SK-N-SH (cell line): Measurements from ENCODE around the gene CD83. TPM values are rescaled to one million over a fixed set of nuclear protein-coding genes. Genes with fewer than 3 reads are reported as not detected.

ENCODE experiments used
- CTCF ChIA-PET: fragments of 300-600, 350-600 bp; formaldehyde crosslinking; extraction: SDS; loops from one replicate; lab custom pipeline; 2021; lab: Yijun Ruan, JAX
- POLR2A ChIA-PET: fragments of 350-600 bp; sonication (Branson Sonifier 250); formaldehyde crosslinking; extraction: SDS; loops from one replicate; lab custom pipeline; 2020; ENCODE audit warnings: antibody characterized with exemption, inconsistent platforms; lab: Yijun Ruan, JAX
- DNase-seq: peaks from one replicate; pipeline ENCODE4 v3.0.0; 2012
- H2AFZ ChIP-seq: fragments of 200-600 bp; sonication (generic); 2 replicates; pipeline ENCODE4 v1.8.1; 2016; ENCODE audit warnings: antibody characterized with exemption, mild to moderate bottlenecking, low read depth
- H3F3A ChIP-seq: fragments of 200-600 bp; sonication (generic); replicated peaks from 2 replicates; pipeline ENCODE3; 2016; ENCODE audit warnings: antibody characterized with exemption, mild to moderate bottlenecking; ENCODE audit not compliant: insufficient read depth
- H3K27ac ChIP-seq, 2 experiments: fragments of 200-500 bp in 1 of 2; fragments of 200-600 bp in 1 of 2; sonication (Bioruptor generic) in 1 of 2; sonication (generic), shearing (Covaris generic) in 1 of 2; 2 replicates each; pipeline versions ENCODE4 v1.5.1 to v1.6.1; 2014 to 2016; ENCODE audit warnings: low read depth in 2 of 2, inconsistent platforms in 1 of 2, low read length in 1 of 2, mild to moderate bottlenecking in 1 of 2, mixed read lengths in 1 of 2
- H3K27me3 ChIP-seq: fragments of 200-600 bp; sonication (generic), shearing (Covaris generic); 2 replicates; pipeline ENCODE4 v1.6.1; 2016; ENCODE audit warnings: mixed run types; ENCODE audit not compliant: insufficient read depth
- H3K36me3 ChIP-seq, 2 experiments: fragments of 200-500 bp in 1 of 2; fragments of 200-600 bp in 1 of 2; sonication (Bioruptor generic) in 1 of 2; sonication (generic) in 1 of 2; replicated peaks in 1 of 2; 2 replicates each; pipeline versions ENCODE3 to v1.5.1; 2014 to 2016; ENCODE audit warnings: low read length in 1 of 2, mild to moderate bottlenecking in 1 of 2; ENCODE audit not compliant: insufficient read depth in 2 of 2, control insufficient read depth in 1 of 2
- H3K4me1 ChIP-seq, 2 experiments: fragments of 200-500 bp in 1 of 2; fragments of 200-600 bp in 1 of 2; sonication (Bioruptor generic) in 1 of 2; sonication (generic), shearing (Covaris generic) in 1 of 2; 2 replicates each; pipeline versions ENCODE4 v1.5.1 to v1.6.1; 2014 to 2016; ENCODE audit warnings: low read depth in 1 of 2, low read length in 1 of 2, mixed run types in 1 of 2; ENCODE audit not compliant: insufficient read depth in 2 of 2, control insufficient read depth in 1 of 2
- H3K4me2 ChIP-seq: fragments of 200-600 bp; sonication (generic), shearing (Covaris generic); 2 replicates; pipeline ENCODE4 v1.6.1; 2017; ENCODE audit warnings: mixed run types
- H3K4me3 ChIP-seq, 2 experiments: fragments of 200-500 bp in 1 of 2; fragments of 200-600 bp in 1 of 2; sonication (Bioruptor generic) in 1 of 2; sonication (generic), shearing (Covaris generic) in 1 of 2; 2 replicates each; pipeline versions ENCODE4 v1.5.1 to v1.8.1; 2014 to 2016; ENCODE audit warnings: low read depth in 2 of 2, inconsistent platforms in 1 of 2, low read length in 1 of 2, mild to moderate bottlenecking in 1 of 2, mixed read lengths in 1 of 2, moderate library complexity in 1 of 2
- H3K79me2 ChIP-seq: fragments of 200-600 bp; sonication (generic); 2 replicates; pipeline ENCODE4 v1.8.1; 2017; ENCODE audit warnings: mild to moderate bottlenecking; ENCODE audit not compliant: insufficient read depth
- H3K9ac ChIP-seq: fragments of 200-600 bp; sonication (generic); 2 replicates; pipeline ENCODE4 v1.6.1; 2017; ENCODE audit warnings: mixed run types
- H3K9me2 ChIP-seq: fragments of 200-600 bp; sonication (generic); 2 replicates; pipeline ENCODE4 v1.6.1; 2017; ENCODE audit warnings: mixed run types
- H3K9me3 ChIP-seq: fragments of 200-600 bp; sonication (generic); 2 replicates; pipeline ENCODE4 v1.6.1; 2017; ENCODE audit warnings: mixed run types, mild to moderate bottlenecking, moderate library complexity
- H4K20me1 ChIP-seq: fragments of 200-600 bp; sonication (generic); 2 replicates; pipeline ENCODE4 v1.6.1; 2017; ENCODE audit warnings: mild to moderate bottlenecking, mixed run types; ENCODE audit not compliant: insufficient read depth
- CTCF ChIP-seq: fragments of 200-600 bp; sonication (generic); IDR thresholded peaks from 2 replicates; pipeline ENCODE4 v1.6.1; 2017; ENCODE audit warnings: antibody characterized with exemption, mild to moderate bottlenecking, moderate library complexity
- EP300 ChIP-seq, 2 experiments: IDR thresholded peaks; 2 replicates each; pipeline versions ENCODE4 v1.4.0 to v1.6.1; 2012; ENCODE audit warnings: borderline replicate concordance in 1 of 2, low read depth in 1 of 2, low read length in 1 of 2
- FOSL2 ChIP-seq: IDR thresholded peaks from 2 replicates; pipeline ENCODE4 v1.4.0; 2012; ENCODE audit warnings: low read depth, mild to moderate bottlenecking, moderate library complexity, borderline replicate concordance
- FOXJ3 ChIP-seq: sonication (generic); formaldehyde crosslinking; IDR thresholded peaks from 2 replicates; pipeline ENCODE4 v1.5.1; 2020; ENCODE audit warnings: mild to moderate bottlenecking, missing genetic modification reagents
- JUND ChIP-seq: IDR thresholded peaks from 2 replicates; pipeline ENCODE4 v1.4.0; 2012
- MXI1 ChIP-seq: IDR thresholded peaks from 2 replicates; pipeline ENCODE4 v1.6.1; 2012; ENCODE audit warnings: mild to moderate bottlenecking, low read depth, low read length, improper control_type of control experiment
- NRF1 ChIP-seq: IDR thresholded peaks from 2 replicates; pipeline ENCODE4 v1.6.1; 2012; ENCODE audit warnings: low read depth, mild to moderate bottlenecking, low read length
- POLR2AphosphoS5 ChIP-seq: IDR thresholded peaks from 2 replicates; pipeline ENCODE4 v1.6.1; 2012; ENCODE audit warnings: low read depth, low read length
- RCOR1 ChIP-seq: fragments of 150-350 bp; IDR thresholded peaks from 2 replicates; pipeline ENCODE4 v1.6.1; 2017; ENCODE audit warnings: antibody characterized with exemption, low read length
- RFX5 ChIP-seq: IDR thresholded peaks from 2 replicates; pipeline ENCODE4 v1.6.1; 2012; ENCODE audit warnings: mild to moderate bottlenecking, improper control_type of control experiment, low read length
- RXRA ChIP-seq: IDR thresholded peaks from 2 replicates; pipeline ENCODE4 v1.4.0; 2012; ENCODE audit warnings: low read depth, mild to moderate bottlenecking, borderline replicate concordance
- SIN3A ChIP-seq: IDR thresholded peaks from 2 replicates; pipeline ENCODE4 v1.6.1; 2012; ENCODE audit warnings: low read depth, mild to moderate bottlenecking, low read length, moderate library complexity, borderline replicate concordance
- SMC3 ChIP-seq: IDR thresholded peaks from 2 replicates; pipeline ENCODE4 v1.6.1; 2012; ENCODE audit warnings: low read depth, low read length, improper control_type of control experiment
- TCF12 ChIP-seq: IDR thresholded peaks from 2 replicates; pipeline ENCODE4 v1.4.0; 2012
- WGBS: methylation state at CpG from one replicate; pipeline ENCODE4 v1.1.6; 2017; ENCODE audit warnings: low lambda C conversion rate; 5-methylcytosine and 5-hydroxymethylcytosine counted together
- polyA plus RNA-seq, 3 experiments: library from polyadenylated mRNA; depleted of rRNA; stranded (reverse); fragments of >200 nt; gene quantifications; 2 replicates each; pipeline ENCODE4 v1.2.3, GENCODE V29; 2012

Gene CD83
- polyA plus RNA-seq, 1 of the 3 experiments (the other 2 are of a cell fraction) = 2.0 TPM

GRCh38 chr6:14095437-14095836 is 22.1 kb upstream of the CD83 start:
- POLR2A ChIA-PET = no interaction called here
- CTCF ChIA-PET = interaction anchor here (1.0 to 1.5 kb wide), 3 partner anchors 17 to 222 kb away, joined by 3 to 4 read pairs (median 3); no protein-coding TSS in a partner anchor

GRCh38 chr6:14100138-14100537 is 17.4 kb upstream of the CD83 start:
- Histone ChIP-seq H3K4me1 (no peaks in the 10 kb centered on the region), H3K9me2 (no peaks in the 10 kb centered on the region), H3K4me2 (no peak overlapping the region), H3K27me3 (no peaks in the 10 kb centered on the region; the same call in 1 of the 2 replicates), H3K9me3 (no peaks in the 10 kb centered on the region), H3K27ac (no peak overlapping the region), H4K20me1 (no peaks in the 10 kb centered on the region), H3K36me3 (no peaks in the 10 kb centered on the region), H3K9ac (no peak overlapping the region), H2AFZ (no peak overlapping the region), H3F3A (no peaks in the 10 kb centered on the region), H3K79me2 (no peaks in the 10 kb centered on the region), H3K4me3 (no peak overlapping the region)
- 84% methylated on average over 3 of the region's 3 CpGs for whole genome bisulfite sequencing
- POLR2A ChIA-PET = no interaction called here
- TF ChIP-seq EP300 (IDR thresholded peaks at IDR 0.05; ENCODE audit: borderline replicate concordance in 1 of 2, low read depth in 1 of 2, low read length in 1 of 2) (no peak), SMC3 (no peak), RFX5 (no peak), MXI1 (no peak), RCOR1 (no peak), JUND (no peak), NRF1 (no peak)
- CTCF ChIA-PET = interaction anchor here (2.7 kb wide), 1 partner anchor 34 kb away, joined by 10 read pairs; no protein-coding TSS in a partner anchor
- DNase-seq = no peak

More at GRCh38 chr6:14095437-14095836, 22.1 kb upstream of the CD83 start:
- Histone ChIP-seq H3K27me3 (no peaks in the 10 kb centered on the region), H3K36me3 (no peaks in the 10 kb centered on the region), H3K9me2 (no peaks in the 10 kb centered on the region), H3F3A (no peaks in the 10 kb centered on the region), H3K4me2 (no peak overlapping the region), H3K79me2 (no peaks in the 10 kb centered on the region), H3K27ac (no peak overlapping the region), H2AFZ (no peak overlapping the region), H3K9me3 (no peaks in the 10 kb centered on the region), H3K4me3 (no peak overlapping the region), H3K9ac (no peak overlapping the region), H3K4me1 (no peaks in the 10 kb centered on the region), H4K20me1 (no peaks in the 10 kb centered on the region)
- DNase-seq = no peak
- no peak for TF ChIP-seq CTCF
- TF ChIP-seq FOXJ3 = no peak
- TF ChIP-seq POLR2AphosphoS5 = no peak
- TF ChIP-seq SIN3A = no peak
- WGBS = 75% methylated on average over 6 of the region's 6 CpGs

- TF ChIP-seq TCF12 (no peak), RXRA (no peak), EP300 (IDR thresholded peaks at IDR 0.05; ENCODE audit: borderline replicate concordance in 1 of 2, low read depth in 1 of 2, low read length in 1 of 2) (no peak), POLR2AphosphoS5 (no peak), FOSL2 (no peak)
- Histone ChIP-seq H3K27me3 (no peaks in the 10 kb centered on the region; the same call in 1 of the 2 replicates), H3K27ac (no peak overlapping the region), H2AFZ (no peak overlapping the region), H3K9me3 (no peaks in the 10 kb centered on the region), H4K20me1 (no peaks in the 10 kb centered on the region), H3K4me3 (no peak overlapping the region), H3K9ac (no peak overlapping the region), H3K4me2 (no peak overlapping the region), H3K9me2 (no peaks in the 10 kb centered on the region), H3K4me1 (no peaks in the 10 kb centered on the region), H3K79me2 (no peaks in the 10 kb centered on the region), H3F3A (no peaks in the 10 kb centered on the region), H3K36me3 (no peaks in the 10 kb centered on the region)
- ChIA-PET CTCF (interaction anchor here (0.7 to 2.7 kb wide), 3 partner anchors 29 to 1434 kb away, joined by 3 to 10 read pairs (median 3); no protein-coding TSS in a partner anchor), POLR2A (no interaction called here)
- DNase-seq = no peak
- 53% methylated on average over 5 of the region's 5 CpGs for WGBS
These were observed 16.6 kb upstream of the CD83 start for GRCh38 chr6:14100966-14101365.
